Activated CD4-positive, alpha-beta T cell treated with anti-CD3 and anti-CD28 coated beads, Interleukin-2, amount 50 U/mL, for 4 hours (primary cell): Measurements from ENCODE around the gene NAT16.

Source experiments
- DNase-seq, 2 experiments: peaks; one replicate each; pipeline ENCODE4 v3.0.0-alpha.2; 2020

NAT16 gene

GRCh38 chr7:101180130-101180755, at the start of gene NAT16:
TSS of gene NAT16 (minus strand) at chr7:101180293. CDS start at chr7:101174807, 5,486 bp downstream.
- no peak for DNase-seq

DNA sequence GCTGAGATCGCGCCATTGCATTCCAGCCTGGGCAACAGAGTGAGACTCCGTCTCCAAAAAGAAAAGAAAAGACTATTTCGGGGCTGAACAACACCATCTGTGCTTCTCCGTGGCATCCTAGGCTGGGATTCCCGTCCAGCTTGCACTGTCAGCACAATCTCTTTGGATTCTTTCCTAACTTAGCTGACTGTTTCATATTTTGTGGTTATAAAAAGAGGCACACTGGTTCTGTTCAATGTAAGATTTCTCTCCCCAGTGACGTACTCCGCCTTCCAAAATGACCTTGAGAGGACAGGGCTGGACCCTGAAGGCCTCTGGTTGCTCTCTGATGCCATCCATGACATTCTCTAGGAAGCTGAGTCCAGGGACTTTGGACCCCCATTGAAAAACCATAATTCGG, 46.6 kb upstream of the NAT16 start:
- DNase-seq = no peak

DNA sequence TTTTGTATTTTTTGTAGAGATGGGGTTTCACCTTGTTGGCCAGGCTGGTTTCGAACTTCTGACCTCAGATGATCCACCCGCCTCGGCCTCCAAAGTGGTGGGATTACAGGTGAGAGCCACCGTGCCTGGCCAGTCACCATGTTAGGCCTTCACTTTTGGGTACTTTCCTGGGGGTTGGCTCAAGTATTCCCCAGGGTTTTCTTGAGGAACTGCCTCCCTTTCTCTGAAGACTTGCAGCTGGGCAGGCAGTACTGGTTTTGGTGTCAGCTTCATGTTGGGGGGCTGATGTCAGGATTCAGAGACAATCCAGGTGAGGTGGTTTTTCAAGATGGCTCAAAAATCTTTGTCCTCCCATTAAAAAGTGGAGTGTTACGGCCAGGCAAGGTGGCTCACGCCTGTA, 45.6 kb upstream of the NAT16 start:
- no peak for DNase-seq

- DNase-seq = no peak
Measured at GRCh38 chr7:101223528-101223927, 43.4 kb upstream of the NAT16 start.

- DNase-seq = no peak
Measured at GRCh38 chr7:101222275-101222830, 42.3 kb upstream of the NAT16 start.

DNA sequence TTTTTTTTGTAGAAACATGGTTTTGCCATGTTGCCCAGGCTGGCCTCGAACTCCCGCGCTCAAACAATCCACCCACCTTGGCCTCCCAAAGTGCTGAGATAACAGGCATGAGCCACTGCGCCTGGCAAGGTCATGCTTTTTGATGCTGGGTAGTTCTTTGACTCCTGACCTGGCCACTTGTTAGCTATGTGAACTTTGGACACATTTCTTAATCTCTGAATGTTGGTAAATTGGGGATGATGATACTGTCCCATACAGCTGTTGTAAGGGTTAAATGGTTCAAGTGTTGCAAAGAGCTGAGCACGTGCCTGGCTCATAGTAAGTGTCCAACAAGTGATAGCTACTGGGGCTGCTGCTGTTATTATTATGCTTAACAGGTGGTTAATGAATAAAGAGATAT, 40.2 kb upstream of the NAT16 start:
- DNase-seq = no peak

DNA sequence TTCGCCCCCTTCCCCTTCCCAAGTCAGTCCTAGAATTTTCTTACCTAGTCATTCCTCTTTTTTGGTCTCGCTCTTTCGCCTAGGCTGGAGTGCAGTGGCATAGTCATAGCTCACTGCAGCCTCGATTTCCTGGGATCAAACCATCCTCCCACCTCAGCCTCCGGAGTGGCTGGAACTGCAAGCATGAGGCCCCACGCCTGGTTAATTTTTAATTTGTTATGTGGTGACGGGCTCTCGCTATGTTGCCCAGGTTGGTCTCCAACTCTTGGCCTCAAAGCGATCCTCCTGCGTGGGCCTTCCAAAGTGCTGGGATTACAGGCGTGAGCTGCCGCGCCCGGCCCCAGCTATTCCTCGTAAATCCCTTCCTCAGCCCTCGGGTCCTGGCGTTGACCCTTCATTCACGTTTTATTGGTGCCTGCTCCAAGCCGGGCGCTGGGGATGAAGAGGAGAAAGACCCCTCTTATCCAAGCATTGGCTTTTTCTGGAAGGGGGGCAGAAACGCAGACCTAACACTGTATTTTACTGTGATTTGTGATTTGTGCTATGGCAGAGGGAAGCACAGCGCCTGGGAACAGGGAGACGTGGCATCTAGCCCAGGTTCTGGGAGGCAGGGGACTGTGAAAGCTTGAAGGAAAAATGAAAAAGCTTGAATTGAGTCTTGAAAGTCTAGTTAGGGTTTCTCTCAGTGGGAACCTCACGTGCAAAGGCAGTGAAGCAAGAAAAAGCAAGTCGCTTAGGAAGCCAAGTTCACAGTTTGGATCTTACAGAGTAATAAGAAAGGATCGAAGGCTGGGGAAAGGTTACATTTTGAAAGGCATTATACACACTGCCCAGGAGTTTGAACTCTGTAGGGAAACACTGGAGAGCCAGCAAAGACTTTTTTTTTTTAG, 38.4 kb upstream of the NAT16 start:
- DNase-seq = no peak

DNA sequence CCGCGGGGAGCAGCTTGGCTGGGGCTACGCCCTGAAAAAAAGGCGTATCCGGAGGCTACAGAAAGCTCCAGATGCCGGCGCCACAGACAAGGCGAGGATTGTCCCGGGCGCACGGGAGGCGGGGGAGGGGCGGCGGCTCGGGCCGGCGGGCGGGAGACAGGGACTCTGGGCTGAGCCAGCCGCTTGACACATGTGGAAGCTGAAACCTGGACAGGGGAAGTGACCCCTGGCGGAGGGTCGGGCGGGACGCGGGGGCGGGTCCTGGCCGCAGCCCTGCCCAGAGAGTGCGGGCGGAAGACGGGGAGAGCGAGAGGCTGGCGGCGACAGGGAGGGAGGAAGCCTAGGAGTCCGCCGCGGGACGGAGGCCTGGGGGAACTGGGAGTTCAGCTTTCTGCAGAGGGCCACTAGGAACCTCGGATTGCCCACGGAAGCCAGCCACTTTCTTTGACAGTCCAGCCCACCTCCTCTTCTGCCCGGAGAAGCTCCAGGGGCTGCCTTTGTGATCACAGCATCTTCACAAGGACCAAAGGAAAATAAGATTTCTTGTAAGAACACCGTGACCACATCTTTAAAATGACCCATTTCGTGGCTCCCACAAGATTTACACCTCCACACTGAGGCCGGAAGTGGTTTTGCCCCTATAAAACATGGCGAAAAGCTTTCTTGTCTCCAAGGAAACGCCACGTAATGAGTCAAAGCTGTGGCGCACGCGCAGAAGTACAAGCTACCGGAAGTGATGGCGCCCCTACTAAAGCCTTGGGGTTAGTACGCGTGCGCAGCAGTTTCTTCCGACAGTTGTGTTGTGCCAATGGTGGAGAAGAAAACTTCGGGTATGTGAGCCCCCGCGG, 37.5 kb upstream of the NAT16 start, which contains the start of the genes PLOD3 and ZNHIT1:
TSS of gene PLOD3 (minus strand) at position 194 of the 848 bp plus-strand sequence. CDS start 307 bp downstream, outside the sequence.
TSS of gene ZNHIT1 (plus strand) at position 778 of the 848 bp plus-strand sequence. CDS start at position 809, 31 bp downstream.
- peak; percentile 94 to 95 for DNase-seq

GRCh38 chr7:101216860-101217387, 36.8 kb upstream of the NAT16 start:
- no peak for DNase-seq

GRCh38 chr7:101216001-101216859, 36.1 kb upstream of the NAT16 start:
- DNase-seq = no peak

DNA sequence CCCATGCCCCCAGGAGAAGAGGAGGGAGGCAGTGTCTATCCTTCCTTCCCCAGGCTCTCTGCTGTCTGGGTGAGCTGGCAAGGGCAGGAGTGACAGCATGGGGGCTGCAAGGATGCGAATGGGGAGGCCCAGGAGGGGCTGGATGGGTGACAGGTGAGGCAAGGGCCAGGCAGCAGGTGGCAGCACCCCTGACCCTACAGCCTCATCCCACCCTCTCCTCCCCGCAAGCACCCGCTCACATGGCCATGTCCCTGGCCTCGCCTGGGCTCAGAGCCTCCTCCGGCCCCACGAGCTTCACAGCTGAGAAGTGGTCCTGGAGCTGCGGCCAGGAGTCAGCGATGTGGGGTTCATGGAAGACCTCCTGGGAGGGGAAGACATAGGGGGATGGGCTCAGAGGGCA, 31.9 kb upstream of the NAT16 start:
- DNase-seq = no peak

- DNase-seq = no peak
Measured at GRCh38 chr7:101211501-101211900, 31.4 kb upstream of the NAT16 start.

DNA sequence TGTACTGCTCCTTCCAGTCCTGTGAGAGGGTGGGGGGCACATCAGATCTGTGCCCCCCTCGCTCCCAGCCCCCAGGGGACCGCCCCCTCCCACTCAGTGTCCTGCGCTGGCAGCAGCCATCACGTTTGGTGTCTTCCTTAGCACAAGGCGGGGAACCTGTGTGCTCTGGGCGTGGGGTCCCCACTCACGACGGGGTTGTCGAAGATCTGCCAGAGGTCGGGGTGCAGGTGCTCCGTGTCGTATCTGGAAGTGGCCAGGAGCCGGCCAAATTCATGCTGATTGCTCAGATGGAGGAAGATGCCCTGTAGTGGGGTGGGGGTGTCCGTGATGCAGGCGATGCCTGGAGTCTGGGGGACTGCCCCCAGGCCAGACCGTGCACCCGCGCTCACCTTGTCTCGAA, 30.1 kb upstream of the NAT16 start:
- DNase-seq = no peak

GRCh38 chr7:101208794-101209193, 28.7 kb upstream of the NAT16 start:
- DNase-seq = no peak

DNA sequence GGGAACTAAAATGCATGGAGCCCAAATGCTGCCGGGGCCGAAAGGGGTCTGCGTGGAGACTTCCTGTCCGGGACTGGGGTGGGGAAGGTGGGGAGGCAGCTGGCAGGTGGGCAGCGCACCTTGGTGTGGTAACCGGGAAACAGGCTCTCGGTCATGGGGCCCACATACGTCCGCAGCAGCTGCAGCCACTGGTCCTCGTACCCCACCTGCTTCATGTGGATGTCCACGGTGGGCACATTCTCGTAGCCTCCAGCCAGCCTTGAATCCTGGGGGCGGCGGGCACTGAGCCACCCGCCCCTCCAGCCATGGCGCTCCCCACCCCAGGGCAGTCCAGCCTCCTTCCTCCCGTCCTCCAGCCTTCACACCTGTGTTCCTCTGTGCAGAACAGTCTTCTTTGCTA, 27.4 kb upstream of the NAT16 start:
- DNase-seq = no peak

GRCh38 chr7:101206665-101207042, 26.6 kb upstream of the NAT16 start:
- no peak for DNase-seq

- no peak for DNase-seq
Measured at GRCh38 chr7:101205901-101206664, 26.0 kb upstream of the NAT16 start.

- peak; percentile 29 to 34 for DNase-seq
Measured at GRCh38 chr7:101203740-101204738, 23.9 kb upstream of the NAT16 start.

DNA sequence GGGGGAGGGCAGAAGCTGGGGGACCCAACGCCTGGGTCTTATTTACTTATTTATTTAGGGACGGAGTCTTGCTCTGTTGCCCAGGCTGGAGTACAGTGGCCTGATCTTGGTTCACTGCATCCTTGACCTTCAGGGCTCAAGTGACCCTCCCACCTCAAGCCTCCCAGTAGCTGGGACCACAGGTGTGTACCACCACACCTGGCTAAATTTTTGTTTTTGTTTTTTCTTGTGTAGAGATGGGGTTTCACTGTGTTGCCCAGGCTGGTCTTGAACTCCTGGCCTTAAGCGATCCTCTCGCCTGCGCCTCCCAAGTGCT, 22.5 kb upstream of the NAT16 start:
- DNase-seq = no peak
